KBM-7 (cell line): ENCODE data around the gene SLC37A3.

ENCODE experiments used
- DNase-seq: peaks from one replicate; pipeline ENCODE4 v3.0.0-alpha.2; 2015
- in situ Hi-C: fragments of 300-500 bp; cut with MboI; formaldehyde crosslinking; loops from 2 replicates; pipeline ENCODE4 v1.14.3; 2020; ENCODE audit warnings: low sequenced_read_pairs, low pct_unique_long_range_greater_than_20kb, mixed read lengths

SLC37A3 gene

GRCh38 chr7:140292438-140292837, 105.9 kb downstream of the SLC37A3 start:
- in situ Hi-C loops = no loop called here
- no peak for DNase-seq

- in situ Hi-C loops = no loop called here
- no peak for DNase-seq
Observed at GRCh38 chr7:140289804-140290203, 108.5 kb downstream of the SLC37A3 start.

- in situ Hi-C loops = no loop called here
- no peak for DNase-seq
Observed at GRCh38 chr7:140287988-140288387, 110.3 kb downstream of the SLC37A3 start.

GRCh38 chr7:140285938-140286337, 112.4 kb downstream of the SLC37A3 start:
- DNase-seq = no peak
- in situ Hi-C loops = no loop called here

- no peak for DNase-seq
- in situ Hi-C loops = no loop called here
Observed at GRCh38 chr7:140284062-140284461, 114.3 kb downstream of the SLC37A3 start.
